ENCODE measurements around the gene MAP2.

Gene MAP2, protein sequence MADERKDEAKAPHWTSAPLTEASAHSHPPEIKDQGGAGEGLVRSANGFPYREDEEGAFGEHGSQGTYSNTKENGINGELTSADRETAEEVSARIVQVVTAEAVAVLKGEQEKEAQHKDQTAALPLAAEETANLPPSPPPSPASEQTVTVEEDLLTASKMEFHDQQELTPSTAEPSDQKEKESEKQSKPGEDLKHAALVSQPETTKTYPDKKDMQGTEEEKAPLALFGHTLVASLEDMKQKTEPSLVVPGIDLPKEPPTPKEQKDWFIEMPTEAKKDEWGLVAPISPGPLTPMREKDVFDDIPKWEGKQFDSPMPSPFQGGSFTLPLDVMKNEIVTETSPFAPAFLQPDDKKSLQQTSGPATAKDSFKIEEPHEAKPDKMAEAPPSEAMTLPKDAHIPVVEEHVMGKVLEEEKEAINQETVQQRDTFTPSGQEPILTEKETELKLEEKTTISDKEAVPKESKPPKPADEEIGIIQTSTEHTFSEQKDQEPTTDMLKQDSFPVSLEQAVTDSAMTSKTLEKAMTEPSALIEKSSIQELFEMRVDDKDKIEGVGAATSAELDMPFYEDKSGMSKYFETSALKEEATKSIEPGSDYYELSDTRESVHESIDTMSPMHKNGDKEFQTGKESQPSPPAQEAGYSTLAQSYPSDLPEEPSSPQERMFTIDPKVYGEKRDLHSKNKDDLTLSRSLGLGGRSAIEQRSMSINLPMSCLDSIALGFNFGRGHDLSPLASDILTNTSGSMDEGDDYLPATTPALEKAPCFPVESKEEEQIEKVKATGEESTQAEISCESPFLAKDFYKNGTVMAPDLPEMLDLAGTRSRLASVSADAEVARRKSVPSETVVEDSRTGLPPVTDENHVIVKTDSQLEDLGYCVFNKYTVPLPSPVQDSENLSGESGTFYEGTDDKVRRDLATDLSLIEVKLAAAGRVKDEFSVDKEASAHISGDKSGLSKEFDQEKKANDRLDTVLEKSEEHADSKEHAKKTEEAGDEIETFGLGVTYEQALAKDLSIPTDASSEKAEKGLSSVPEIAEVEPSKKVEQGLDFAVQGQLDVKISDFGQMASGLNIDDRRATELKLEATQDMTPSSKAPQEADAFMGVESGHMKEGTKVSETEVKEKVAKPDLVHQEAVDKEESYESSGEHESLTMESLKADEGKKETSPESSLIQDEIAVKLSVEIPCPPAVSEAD (N-terminal part only)

DNA sequence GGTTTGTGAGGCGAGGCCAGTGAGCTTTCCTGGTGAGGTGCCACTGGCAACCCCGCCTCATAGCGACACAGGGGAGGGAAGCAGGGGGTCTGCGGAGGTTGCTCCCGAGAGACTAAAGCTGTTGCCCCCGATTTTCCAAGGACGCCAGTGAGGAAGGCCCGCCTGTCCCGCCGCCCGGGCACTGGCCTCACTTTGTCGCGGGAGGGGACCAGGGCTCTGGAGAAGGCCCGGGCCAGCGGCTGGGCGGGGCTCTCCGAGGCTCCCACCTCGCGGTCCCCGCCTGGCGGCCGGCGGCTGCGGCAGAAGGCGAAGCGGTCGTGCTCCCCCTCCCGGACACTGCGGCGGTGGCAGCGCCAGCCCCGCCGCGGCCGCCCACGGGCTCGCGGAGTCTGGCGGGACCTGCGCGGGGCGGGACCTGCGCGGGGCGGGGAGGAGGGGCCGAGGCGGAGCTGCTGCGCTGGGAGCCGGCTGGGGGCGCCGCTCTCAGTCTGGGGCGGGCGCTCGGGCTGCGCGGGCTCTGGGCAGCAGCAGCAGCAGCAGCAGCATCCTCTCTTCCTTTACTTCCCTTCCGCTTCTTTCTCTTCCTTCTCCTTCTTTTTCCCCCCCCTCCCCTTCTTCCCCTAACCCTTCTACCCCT, at the start of gene MAP2:
Gene MAP2, plus strand, starts transcription at position 486 of the 637 bp plus-strand sequence. CDS start 229,124 bp downstream, outside the sequence.
- Histone ChIP-seq H3K27ac (peak within 1 kb of the TSS; percentile 63 to 73), H3K4me3 (peak within 1 kb of the TSS; percentile 90)
- DNase-seq (ENCODE audit: low spot score), result peak; percentile 91
- TF ChIP-seq, protein P1, sequence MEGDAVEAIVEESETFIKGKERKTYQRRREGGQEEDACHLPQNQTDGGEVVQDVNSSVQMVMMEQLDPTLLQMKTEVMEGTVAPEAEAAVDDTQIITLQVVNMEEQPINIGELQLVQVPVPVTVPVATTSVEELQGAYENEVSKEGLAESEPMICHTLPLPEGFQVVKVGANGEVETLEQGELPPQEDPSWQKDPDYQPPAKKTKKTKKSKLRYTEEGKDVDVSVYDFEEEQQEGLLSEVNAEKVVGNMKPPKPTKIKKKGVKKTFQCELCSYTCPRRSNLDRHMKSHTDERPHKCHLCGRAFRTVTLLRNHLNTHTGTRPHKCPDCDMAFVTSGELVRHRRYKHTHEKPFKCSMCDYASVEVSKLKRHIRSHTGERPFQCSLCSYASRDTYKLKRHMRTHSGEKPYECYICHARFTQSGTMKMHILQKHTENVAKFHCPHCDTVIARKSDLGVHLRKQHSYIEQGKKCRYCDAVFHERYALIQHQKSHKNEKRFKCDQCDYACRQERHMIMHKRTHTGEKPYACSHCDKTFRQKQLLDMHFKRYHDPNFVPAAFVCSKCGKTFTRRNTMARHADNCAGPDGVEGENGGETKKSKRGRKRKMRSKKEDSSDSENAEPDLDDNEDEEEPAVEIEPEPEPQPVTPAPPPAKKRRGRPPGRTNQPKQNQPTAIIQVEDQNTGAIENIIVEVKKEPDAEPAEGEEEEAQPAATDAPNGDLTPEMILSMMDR (IDR thresholded peaks at IDR 0.05), result peak; percentile 93

DNA sequence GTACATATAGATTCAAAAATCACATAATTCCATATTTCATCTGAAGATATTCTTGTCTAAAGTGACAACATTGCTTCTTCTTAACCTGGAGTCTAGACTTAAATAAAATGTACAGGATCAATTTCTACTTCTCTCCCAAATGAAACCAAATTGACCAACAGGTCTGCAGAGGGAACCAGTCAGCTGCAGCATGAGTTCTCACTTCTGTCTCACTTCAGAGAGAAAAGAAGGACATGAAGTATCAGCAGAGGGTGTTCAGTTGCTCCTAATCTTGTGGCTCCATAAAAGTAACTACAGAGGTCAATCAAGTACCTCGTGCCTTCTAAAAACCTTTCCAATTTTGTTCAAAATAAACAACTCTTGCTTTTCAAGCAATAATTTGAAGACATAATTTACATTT, 47.2 kb upstream of the MAP2 start:
- TF ChIP-seq, protein P1 (IDR thresholded peaks at IDR 0.05), result no peak
- Histone ChIP-seq H3K27ac (no peak overlapping the region), H3K4me3 (no peak overlapping the region)
- no peak for DNase-seq (ENCODE audit: low spot score)

DNA sequence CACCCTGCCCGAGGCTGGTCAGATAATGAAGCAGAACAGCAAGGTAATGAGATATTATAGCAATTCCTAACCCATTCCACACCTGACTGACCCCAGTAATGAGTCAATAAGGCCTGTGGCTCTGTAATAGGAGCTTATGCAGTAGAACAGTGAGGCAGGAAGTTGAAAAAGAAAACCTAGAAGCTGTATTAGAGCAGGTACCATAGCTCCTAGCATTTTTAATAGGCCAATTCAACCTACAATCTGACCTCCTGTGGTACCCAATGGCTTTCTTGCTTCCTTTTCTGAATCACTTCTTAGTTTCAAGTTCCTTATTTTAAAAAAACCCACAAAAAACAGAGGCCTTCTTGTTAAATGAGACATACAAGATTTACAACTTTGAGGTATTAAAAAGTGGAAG, 43.6 kb upstream of the MAP2 start:
- Histone ChIP-seq H3K4me3 (no peak overlapping the region), H3K27ac (no peak overlapping the region)
- TF ChIP-seq, protein P1 (IDR thresholded peaks at IDR 0.05), result no peak
- DNase-seq (ENCODE audit: low spot score), result no peak

DNA sequence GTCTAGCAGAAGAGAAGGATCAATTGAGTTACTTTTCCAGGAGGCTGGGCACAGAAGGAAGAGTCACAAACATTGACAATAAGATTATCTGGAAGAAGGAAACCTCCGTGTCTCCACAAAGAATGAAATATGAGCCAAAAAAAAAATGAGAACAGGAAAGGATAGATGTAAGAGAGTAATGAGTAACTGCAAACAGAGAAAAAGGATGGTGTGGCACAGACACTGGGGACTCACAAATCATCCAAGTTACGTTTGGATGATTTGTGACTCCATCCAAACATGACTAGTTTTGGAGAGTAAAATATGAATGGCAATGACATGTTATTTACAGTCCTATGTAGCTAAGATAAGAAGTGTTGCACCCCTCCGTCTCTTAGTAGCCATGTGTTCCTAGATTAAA, 42.8 kb upstream of the MAP2 start:
- Histone ChIP-seq H3K4me3 (no peak overlapping the region), H3K27ac (no peak overlapping the region)
- TF ChIP-seq, protein P1 (IDR thresholded peaks at IDR 0.05), result no peak
- DNase-seq (ENCODE audit: low spot score), result no peak

DNA sequence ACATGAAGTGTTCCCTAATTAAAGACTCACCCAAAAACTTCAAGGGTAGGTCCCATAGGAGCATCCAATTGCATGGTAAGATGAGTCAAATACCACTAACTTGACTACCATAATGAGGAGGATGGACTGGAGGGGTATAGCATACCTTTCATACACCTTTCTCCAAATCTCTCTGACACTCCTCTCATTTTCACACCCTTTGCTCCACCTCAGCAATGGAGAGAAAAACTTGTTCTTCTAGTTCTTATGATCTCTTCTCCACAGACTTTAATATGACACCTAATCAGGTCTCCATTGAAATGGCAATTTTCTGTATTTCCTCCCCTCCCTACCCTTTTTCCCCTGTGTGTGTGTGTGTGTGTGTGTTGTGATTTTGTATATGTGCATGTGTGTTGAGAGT, 41.1 kb upstream of the MAP2 start:
- Histone ChIP-seq H3K4me3 (no peak overlapping the region), H3K27ac (no peak overlapping the region)
- TF ChIP-seq, protein P1 (IDR thresholded peaks at IDR 0.05), result no peak
- no peak for DNase-seq (ENCODE audit: low spot score)

DNA sequence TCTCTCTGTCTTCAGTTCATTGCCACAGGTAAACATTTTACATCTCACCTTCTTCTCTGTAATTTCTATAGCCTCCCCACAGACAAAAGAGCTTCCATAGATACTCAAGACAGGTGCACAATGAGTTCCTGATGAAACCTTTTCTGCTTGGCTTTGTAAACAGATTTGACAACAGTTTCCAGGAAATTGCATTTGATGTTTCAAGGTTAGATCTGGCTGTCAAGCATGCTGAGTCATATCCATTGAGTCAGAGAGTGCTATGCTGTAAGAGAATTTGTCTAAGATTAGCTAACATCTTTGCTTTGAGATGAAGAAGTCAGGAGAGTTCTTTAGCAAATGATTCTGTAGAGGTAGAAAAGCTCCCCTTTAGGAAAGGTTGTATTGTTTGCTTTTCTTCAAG, 40.6 kb upstream of the MAP2 start:
- H3K27ac ChIP-seq, result no peak overlapping the region
- H3K4me3 ChIP-seq, result no peak overlapping the region
- no peak for DNase-seq (ENCODE audit: low spot score)
- TF ChIP-seq, protein P1 (IDR thresholded peaks at IDR 0.05), result no peak

All from coronary artery (tissue), 2 donors.